ENCODE measurements around the gene SOCS3. TPM values are rescaled to one million over a fixed set of nuclear protein-coding genes. Genes with fewer than 3 reads are reported as not detected.

SOCS3 gene
- total and polyA plus RNA-seq, 10 of the 15 experiments (the other 5 are each of a cell fraction or from before 2014, with no cell fraction given), result 0.05 to 3.9 (median 1.0) TPM

DNA sequence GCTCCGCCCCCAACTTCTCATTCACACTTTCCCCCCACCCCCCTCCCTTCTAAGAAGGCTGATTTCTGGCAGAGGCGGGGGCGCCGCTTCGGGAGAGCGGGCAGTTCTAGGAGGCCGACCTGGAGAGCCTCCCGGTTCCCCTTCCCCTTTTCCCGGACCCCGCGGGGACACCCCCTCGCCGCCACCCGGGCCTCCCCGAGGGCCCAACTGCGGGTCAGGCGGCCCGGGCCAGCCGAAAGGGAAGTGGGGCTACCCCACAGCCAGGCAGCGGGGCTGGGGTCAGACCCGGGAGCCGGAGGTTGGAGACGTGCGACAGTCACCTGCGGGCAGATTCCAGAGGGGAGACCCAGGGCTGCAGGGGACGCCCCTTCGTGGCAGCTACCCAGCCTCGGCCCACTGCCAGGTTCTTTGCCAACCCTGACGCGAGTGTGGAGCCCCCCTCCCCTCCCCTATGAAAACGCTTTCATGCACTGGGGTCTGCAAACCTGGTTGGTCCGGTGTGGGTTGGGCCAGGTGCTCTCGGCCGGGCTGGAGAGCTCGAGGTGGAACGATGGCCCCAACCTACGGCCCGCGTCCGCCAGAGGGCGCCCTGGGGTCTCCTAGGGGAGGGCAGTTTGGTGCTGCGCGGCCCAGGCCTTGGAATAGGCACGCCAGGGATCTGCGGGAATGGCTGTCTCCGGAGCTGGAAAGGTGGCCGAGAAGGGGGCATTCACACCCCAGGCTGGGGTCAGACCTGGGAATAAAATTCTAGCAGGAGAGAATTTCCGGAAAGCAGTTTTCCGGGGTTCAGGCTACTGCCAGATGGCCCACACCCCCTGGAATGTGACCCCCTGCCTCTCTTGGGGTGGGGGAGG lies 721 bp upstream of the SOCS3 start (continued):
- TF ChIP-seq CBX5 (IDR thresholded peaks at IDR 0.05; ENCODE audit: low read depth) (no peak), POU2F2 (IDR thresholded peaks at IDR 0.05; ENCODE audit: borderline replicate concordance, low read depth, low read length) (peak; percentile 26; the same call in 1 of the 3 replicates), IKZF1 (conservative IDR thresholded peaks at IDR 0.05) (peak; percentile 96), YY1 (IDR thresholded peaks at IDR 0.05; ENCODE audit: low read depth, low read length) (peak; percentile 83), RAD21 (IDR thresholded peaks at IDR 0.05; ENCODE audit: insufficient read depth, low read depth, low read length) (peak; percentile 89), NR2F1 (conservative IDR thresholded peaks at IDR 0.05) (peak; percentile 60), SMC3 (IDR thresholded peaks at IDR 0.05; ENCODE audit: borderline replicate concordance, low read length) (peak; percentile 94), BMI1 (IDR thresholded peaks at IDR 0.05; ENCODE audit: borderline replicate concordance) (no peak), CHD4 (IDR thresholded peaks at IDR 0.05) (no peak), RB1 (IDR thresholded peaks at IDR 0.05; ENCODE audit: borderline replicate concordance) (peak; percentile 38; the same call in 1 of the 2 replicates), RUNX3 (IDR thresholded peaks at IDR 0.05; ENCODE audit: low read length) (no peak), CREB1 (IDR thresholded peaks at IDR 0.05; ENCODE audit: low read depth) (0 out of 2 replicates have a peak, but pooled peaks have one; percentile 12), ZNF384 (IDR thresholded peaks at IDR 0.05; ENCODE audit: borderline replicate concordance, low read depth, low read length) (no peak), BHLHE40 (IDR thresholded peaks at IDR 0.05; ENCODE audit: borderline replicate concordance in 1 of 2, low read depth in 2 of 2, low read length in 1 of 2) (peak; percentile 27 to 60; a peak in 2 of 4 replicates), ZNF274 (IDR thresholded peaks at IDR 0.05; ENCODE audit: insufficient read depth, insufficient read length) (no peak), ZNF207 (IDR thresholded peaks at IDR 0.05; ENCODE audit: borderline replicate concordance) (peak; percentile 53; the same call in 1 of the 2 replicates), SRF (IDR thresholded peaks at IDR 0.05; ENCODE audit: low read depth in 2 of 2, low read length in 2 of 2) (0 out of 4 replicates have a peak, but pooled peaks of 1 of the 2 experiments have one; percentile 13), DPF2 (IDR thresholded peaks at IDR 0.05) (peak; percentile 83)
- TF ChIP-seq, protein P1, sequence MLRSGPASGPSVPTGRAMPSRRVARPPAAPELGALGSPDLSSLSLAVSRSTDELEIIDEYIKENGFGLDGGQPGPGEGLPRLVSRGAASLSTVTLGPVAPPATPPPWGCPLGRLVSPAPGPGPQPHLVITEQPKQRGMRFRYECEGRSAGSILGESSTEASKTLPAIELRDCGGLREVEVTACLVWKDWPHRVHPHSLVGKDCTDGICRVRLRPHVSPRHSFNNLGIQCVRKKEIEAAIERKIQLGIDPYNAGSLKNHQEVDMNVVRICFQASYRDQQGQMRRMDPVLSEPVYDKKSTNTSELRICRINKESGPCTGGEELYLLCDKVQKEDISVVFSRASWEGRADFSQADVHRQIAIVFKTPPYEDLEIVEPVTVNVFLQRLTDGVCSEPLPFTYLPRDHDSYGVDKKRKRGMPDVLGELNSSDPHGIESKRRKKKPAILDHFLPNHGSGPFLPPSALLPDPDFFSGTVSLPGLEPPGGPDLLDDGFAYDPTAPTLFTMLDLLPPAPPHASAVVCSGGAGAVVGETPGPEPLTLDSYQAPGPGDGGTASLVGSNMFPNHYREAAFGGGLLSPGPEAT (IDR thresholded peaks at IDR 0.05; ENCODE audit: low read depth), result peak; percentile 78
- TF ChIP-seq, protein P2, sequence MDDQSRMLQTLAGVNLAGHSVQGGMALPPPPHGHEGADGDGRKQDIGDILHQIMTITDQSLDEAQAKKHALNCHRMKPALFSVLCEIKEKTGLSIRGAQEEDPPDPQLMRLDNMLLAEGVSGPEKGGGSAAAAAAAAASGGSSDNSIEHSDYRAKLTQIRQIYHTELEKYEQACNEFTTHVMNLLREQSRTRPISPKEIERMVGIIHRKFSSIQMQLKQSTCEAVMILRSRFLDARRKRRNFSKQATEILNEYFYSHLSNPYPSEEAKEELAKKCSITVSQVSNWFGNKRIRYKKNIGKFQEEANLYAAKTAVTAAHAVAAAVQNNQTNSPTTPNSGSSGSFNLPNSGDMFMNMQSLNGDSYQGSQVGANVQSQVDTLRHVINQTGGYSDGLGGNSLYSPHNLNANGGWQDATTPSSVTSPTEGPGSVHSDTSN (IDR thresholded peaks at IDR 0.05; ENCODE audit: insufficient replicate concordance, low read depth, low read length), result no peak
- TF ChIP-seq, protein P3, sequence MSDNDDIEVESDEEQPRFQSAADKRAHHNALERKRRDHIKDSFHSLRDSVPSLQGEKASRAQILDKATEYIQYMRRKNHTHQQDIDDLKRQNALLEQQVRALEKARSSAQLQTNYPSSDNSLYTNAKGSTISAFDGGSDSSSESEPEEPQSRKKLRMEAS (IDR thresholded peaks at IDR 0.05; ENCODE audit: low read depth, low read length), result 0 out of 2 replicates have a peak, but pooled peaks have one; percentile 26
- TF ChIP-seq, protein P4, sequence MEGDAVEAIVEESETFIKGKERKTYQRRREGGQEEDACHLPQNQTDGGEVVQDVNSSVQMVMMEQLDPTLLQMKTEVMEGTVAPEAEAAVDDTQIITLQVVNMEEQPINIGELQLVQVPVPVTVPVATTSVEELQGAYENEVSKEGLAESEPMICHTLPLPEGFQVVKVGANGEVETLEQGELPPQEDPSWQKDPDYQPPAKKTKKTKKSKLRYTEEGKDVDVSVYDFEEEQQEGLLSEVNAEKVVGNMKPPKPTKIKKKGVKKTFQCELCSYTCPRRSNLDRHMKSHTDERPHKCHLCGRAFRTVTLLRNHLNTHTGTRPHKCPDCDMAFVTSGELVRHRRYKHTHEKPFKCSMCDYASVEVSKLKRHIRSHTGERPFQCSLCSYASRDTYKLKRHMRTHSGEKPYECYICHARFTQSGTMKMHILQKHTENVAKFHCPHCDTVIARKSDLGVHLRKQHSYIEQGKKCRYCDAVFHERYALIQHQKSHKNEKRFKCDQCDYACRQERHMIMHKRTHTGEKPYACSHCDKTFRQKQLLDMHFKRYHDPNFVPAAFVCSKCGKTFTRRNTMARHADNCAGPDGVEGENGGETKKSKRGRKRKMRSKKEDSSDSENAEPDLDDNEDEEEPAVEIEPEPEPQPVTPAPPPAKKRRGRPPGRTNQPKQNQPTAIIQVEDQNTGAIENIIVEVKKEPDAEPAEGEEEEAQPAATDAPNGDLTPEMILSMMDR (IDR thresholded peaks at IDR 0.05 in 2 of 3, conservative IDR thresholded peaks at IDR 0.05 in 1 of 3; ENCODE audit: control insufficient read depth in 2 of 3, extremely low read depth in 1 of 3, insufficient read depth in 1 of 3, low read depth in 3 of 3, low read length in 3 of 3), result peak; percentile 91 to 93 (median 91)
